Spinal cord (tissue), 10 donors: ENCODE measurements around the gene CEP19. TPM values are rescaled to one million over a fixed set of nuclear protein-coding genes. Genes with fewer than 3 reads are reported as not detected.

Experiments used
- DNase-seq, 6 donors: peaks; one replicate each; pipeline versions ENCODE4 v3.0.0 to v3.0.0-alpha.2; 2013 to 2015; ENCODE audit warnings: low spot score in 6 of 6, low read depth in 4 of 6
- H3K27ac ChIP-seq: one replicate; pipeline ENCODE4 v1.5.1; 2013; ENCODE audit warnings: low read depth, low read length, control low read depth
- H3K27me3 ChIP-seq: one replicate; pipeline ENCODE4 v1.6.1; 2013; ENCODE audit warnings: low read length; ENCODE audit not compliant: control insufficient read depth, insufficient read depth
- H3K36me3 ChIP-seq: one replicate; pipeline ENCODE4 v1.6.1; 2013; ENCODE audit warnings: low read length; ENCODE audit not compliant: control insufficient read depth, insufficient read depth
- H3K4me1 ChIP-seq: one replicate; pipeline ENCODE4 v1.6.1; 2013; ENCODE audit warnings: low read length; ENCODE audit not compliant: control insufficient read depth, insufficient read depth
- H3K4me3 ChIP-seq: one replicate; pipeline ENCODE4 v1.5.1; 2013; ENCODE audit warnings: low read depth, low read length, control low read depth
- H3K9me3 ChIP-seq: one replicate; pipeline ENCODE4 v1.6.1; 2013; ENCODE audit warnings: low read length; ENCODE audit not compliant: control insufficient read depth, insufficient read depth
- WGBS: methylation state at CpG from one replicate; pipeline ENCODE4 v1.1.5; 2013; ENCODE audit warnings: missing lambda C conversion rate; ENCODE audit not compliant: insufficient coverage; 5-methylcytosine and 5-hydroxymethylcytosine counted together
- polyA plus RNA-seq, 2 donors: library from polyadenylated mRNA; unstranded; fragments of 120-200 nt; gene quantifications; one replicate each; pipeline ENCODE4 v1.2.1, GENCODE V29; 2013; ENCODE audit not compliant: insufficient read length in 2 of 2
- total RNA-seq, 2 donors: library from RNA; depleted of rRNA in 1 of 2; stranded (reverse); fragments of 120-200 nt in 1 of 2; fragments of >200 nt in 1 of 2; gene quantifications; one replicate each; pipeline versions ENCODE4 v1.2.3 to v1.2.4, GENCODE V29; 2013 to 2014
- donor health status: healthy.

The CEP19 gene
- total and polyA plus RNA-seq, 4 donors, result 5.8 to 11.7 (median 10.3) TPM

DNA sequence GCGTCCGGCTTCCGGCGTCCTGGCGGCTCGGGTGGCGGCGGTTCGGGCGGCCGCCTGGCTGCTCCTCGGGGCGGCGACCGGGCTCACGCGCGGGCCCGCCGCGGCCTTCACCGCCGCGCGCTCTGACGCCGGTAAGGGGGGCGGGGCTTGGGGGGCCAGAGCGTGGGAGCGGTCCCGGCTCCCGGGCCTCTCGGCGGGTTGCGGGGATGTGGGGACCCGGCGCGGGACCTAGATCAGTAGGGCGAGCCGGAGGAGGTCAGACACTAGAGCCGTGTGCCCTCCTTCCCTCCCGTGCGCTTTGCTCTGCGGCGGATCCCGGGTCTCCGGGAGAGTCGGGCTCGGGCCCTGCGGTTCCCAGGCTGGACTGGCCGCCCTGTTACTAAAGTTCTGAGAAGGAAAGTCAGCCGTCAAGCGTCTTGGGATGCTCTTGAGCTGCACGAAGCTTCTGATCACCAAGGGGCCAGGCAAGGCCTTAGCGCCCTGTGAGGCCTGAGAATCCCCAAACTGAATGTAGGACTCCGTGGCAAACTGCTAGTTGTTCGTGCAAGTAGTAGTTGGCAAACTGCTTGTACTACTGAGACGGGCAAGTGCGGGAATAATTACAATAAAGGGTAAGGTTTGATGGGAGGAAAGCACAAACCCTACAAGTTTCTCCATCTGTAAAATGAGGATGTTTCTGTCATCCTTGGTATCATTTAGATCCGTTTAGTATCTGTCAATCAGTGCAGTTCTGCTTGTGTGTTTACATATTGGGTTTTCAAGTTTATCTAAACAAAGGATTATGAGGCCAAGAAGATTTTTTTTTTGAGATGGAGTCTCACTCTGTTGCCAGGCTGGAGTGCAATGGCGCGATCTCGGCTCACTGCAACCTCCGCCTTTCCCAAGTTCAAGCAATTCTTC is 714 bp upstream of the CEP19 start:
- DNase-seq, result peak; percentile 40 to 87 (median 60)
- H3K27ac ChIP-seq, result peak overlapping the region; percentile 94
- WGBS, result 6% methylated on average over 61 of the region's 64 CpGs

DNA sequence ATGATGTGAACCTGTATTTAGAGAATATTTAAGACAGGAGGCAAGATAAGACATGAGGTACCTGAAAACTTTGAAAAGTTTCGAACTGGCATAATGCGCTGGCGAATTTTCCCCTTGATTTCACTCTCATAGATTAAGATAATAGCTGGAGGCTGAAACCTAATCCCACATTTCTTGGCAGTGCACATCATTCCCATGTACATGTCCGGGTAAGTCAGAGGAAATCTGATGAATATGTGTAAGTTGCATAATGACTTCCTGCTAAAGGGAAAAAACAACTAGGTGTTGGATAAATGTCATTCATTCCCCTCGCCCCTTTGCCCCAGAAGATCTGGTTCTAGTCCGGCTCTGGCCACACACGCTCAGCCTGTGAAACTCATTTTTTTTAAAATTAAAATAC is 3.6 kb downstream of the CEP19 start:
- H3K9me3 ChIP-seq, result no peaks in the 10 kb centered on the region
- no peak overlapping the region for H3K27ac ChIP-seq
- no peaks in the 10 kb centered on the region for H3K27me3 ChIP-seq
- H3K4me1 ChIP-seq, result peaks cover 14% of the 10 kb centered on the region
- DNase-seq, result no peak
- 74% methylated on average over 3 of the region's 7 CpGs for WGBS
- no peak overlapping the region for H3K4me3 ChIP-seq
- H3K36me3 ChIP-seq, result no peaks in the 10 kb centered on the region

More for the DNA sequence above, 714 bp upstream of the CEP19 start:
- H3K36me3 ChIP-seq, result no peaks in the 10 kb centered on the region
- peaks cover 17% of the 10 kb centered on the region for H3K4me1 ChIP-seq
- no peaks in the 10 kb centered on the region for H3K9me3 ChIP-seq
- H3K27me3 ChIP-seq, result no peaks in the 10 kb centered on the region
- peak overlapping the region; percentile 98 for H3K4me3 ChIP-seq

DNA sequence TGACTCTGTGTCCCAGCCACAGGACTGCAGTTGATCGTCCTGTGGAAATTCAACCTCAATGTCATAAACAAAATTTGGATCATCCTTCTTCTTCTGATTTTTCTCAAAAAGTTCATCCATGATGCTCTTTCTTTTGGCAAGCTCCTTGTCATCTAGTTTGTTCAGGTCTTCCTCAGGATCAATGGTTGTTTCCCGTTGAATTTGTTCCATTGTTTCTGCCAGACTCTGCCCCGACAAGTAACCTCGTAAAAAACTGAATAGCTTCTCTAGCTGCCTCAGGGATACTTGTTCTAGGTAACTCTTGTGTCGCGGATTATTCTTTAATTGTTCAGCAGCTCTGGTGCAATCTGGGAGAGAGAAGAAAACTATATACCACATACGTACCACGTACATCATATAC is 4.5 kb downstream of the CEP19 start:
- 70% methylated on average over 2 of the region's 8 CpGs for WGBS
- no peak for DNase-seq
- H3K27me3 ChIP-seq, result no peaks in the 10 kb centered on the region

DNA sequence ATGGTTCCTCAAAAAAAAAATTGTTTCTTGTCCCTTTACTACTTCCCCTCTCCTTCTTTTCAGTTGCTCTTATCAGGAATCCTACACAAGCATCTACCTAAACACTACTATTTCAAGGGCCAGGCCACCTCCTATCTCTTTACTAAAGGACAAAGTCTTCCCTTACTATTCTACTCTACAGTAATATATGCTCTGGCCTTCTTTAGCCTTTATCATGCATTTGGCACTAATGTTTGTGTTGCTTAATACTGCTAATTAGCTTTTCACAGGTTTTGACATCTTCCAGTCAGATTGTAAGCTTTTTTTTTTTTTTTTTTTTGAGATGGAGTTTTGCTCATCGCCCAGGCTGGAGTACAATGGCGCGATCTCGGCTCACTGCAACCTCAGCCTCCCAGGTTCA is 5.3 kb downstream of the CEP19 start:
- peaks cover 9% of the 10 kb centered on the region for H3K4me1 ChIP-seq
- H3K27me3 ChIP-seq, result no peaks in the 10 kb centered on the region
- no peak for DNase-seq
- no peak overlapping the region for H3K27ac ChIP-seq
- H3K4me3 ChIP-seq, result no peak overlapping the region
- WGBS, result no CpG with 5 or more reads among the region's 4 CpGs
- H3K9me3 ChIP-seq, result no peaks in the 10 kb centered on the region
- H3K36me3 ChIP-seq, result no peaks in the 10 kb centered on the region

More for the DNA sequence above, 4.5 kb downstream of the CEP19 start:
- no peaks in the 10 kb centered on the region for H3K36me3 ChIP-seq
- no peak overlapping the region for H3K4me3 ChIP-seq
- H3K9me3 ChIP-seq, result no peaks in the 10 kb centered on the region
- peaks cover 9% of the 10 kb centered on the region for H3K4me1 ChIP-seq
- H3K27ac ChIP-seq, result no peak overlapping the region

DNA sequence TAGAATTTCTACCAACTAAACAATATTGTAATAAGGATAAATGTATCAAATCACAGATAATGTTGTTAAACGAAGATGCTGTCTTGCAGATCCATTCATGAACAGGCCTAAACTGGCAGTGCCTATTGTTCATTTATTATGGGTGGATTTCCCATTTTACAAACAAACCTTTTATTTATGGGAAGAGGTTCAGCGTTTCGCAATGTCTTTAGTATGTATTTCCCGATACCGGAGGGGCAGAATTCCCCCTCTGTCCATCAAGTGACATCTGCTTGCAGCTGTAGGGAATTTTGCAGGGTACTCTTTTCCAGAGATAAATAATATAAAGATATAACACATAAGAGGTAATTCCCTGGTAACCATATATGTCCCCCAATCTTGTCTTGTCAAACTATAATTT is 5.7 kb downstream of the CEP19 start:
- Histone ChIP-seq H3K4me3 (no peak overlapping the region), H3K9me3 (no peaks in the 10 kb centered on the region), H3K36me3 (no peaks in the 10 kb centered on the region), H3K4me1 (peaks cover 7% of the 10 kb centered on the region), H3K27me3 (no peaks in the 10 kb centered on the region), H3K27ac (no peak overlapping the region)
- no peak for DNase-seq
- no CpG with 5 or more reads among the region's 5 CpGs for WGBS

DNA sequence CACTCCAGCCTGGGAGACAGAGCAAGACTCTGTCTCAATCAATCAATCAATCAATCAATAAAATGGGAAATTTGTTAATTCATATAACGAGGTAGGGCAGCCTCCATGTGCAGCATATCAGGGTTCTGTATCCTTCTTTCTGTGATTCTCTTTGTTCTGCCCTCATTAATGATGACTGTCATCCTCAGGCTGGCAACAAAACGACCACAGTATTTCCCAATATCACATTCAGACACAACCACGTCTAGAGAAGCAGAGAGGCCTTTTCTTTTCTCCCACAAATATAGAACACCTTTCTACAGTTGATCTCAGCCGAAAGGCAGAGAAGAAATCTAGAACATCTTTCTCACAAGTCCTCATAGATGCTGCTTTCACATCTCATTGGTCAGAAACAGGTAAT is 11.2 kb downstream of the CEP19 start:
- H3K36me3 ChIP-seq, result no peaks in the 10 kb centered on the region
- no peak overlapping the region for H3K4me3 ChIP-seq
- H3K9me3 ChIP-seq, result no peaks in the 10 kb centered on the region
- H3K27ac ChIP-seq, result no peak overlapping the region
- no peaks in the 10 kb centered on the region for H3K4me1 ChIP-seq
- DNase-seq, result no peak
- H3K27me3 ChIP-seq, result no peaks in the 10 kb centered on the region
- WGBS, result 96% methylated on average over 3 of the region's 4 CpGs

DNA sequence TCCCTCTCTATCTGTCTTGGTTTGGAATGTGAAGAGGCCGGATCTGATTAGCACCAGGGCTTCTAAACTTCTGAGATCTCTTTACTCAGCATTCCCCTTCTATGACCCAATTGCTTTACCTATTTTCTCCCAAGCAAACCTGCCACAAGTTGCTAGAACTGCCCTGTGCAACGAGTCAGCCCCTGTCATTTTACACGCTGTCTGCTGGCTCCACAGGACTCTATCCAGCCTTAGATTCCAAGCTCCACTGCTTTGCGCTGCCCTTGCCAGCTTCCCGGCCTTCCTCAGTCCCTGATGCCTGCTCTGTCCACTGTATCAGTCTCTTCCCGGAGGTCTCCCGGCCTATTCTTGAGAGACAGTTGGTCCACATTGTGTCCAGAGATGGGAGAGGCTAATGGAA is 12.3 kb downstream of the CEP19 start:
- WGBS, result 69% methylated on average over 5 of the region's 7 CpGs
- Histone ChIP-seq H3K27me3 (no peaks in the 10 kb centered on the region), H3K9me3 (no peaks in the 10 kb centered on the region), H3K4me3 (no peak overlapping the region), H3K4me1 (no peaks in the 10 kb centered on the region), H3K36me3 (no peaks in the 10 kb centered on the region), H3K27ac (no peak overlapping the region)
- DNase-seq, result no peak

DNA sequence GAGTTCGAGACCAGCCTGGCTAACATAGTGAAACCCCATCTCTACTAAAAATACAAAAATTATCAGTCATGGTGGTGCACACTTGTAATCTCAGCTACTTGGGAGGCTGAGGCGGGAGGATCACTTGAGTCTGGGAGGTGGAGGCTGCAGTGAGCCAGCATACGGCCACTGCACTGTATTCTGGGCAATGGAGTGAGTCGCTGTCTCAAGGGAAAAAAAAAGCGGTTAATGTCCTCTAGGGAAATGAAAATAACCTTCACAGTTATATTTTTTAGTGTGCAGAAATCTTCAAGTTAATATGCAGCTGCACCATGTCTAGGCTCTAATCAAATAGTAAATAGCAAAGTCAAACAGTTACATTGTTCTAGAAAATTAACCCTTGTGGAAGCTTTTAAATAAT is 14.8 kb downstream of the CEP19 start:
- no peaks in the 10 kb centered on the region for H3K36me3 ChIP-seq
- no CpG with 5 or more reads among the region's 5 CpGs for WGBS
- H3K4me1 ChIP-seq, result no peaks in the 10 kb centered on the region
- no peak for DNase-seq
- H3K9me3 ChIP-seq, result no peaks in the 10 kb centered on the region
- H3K4me3 ChIP-seq, result no peak overlapping the region
- no peaks in the 10 kb centered on the region for H3K27me3 ChIP-seq
- H3K27ac ChIP-seq, result no peak overlapping the region

DNA sequence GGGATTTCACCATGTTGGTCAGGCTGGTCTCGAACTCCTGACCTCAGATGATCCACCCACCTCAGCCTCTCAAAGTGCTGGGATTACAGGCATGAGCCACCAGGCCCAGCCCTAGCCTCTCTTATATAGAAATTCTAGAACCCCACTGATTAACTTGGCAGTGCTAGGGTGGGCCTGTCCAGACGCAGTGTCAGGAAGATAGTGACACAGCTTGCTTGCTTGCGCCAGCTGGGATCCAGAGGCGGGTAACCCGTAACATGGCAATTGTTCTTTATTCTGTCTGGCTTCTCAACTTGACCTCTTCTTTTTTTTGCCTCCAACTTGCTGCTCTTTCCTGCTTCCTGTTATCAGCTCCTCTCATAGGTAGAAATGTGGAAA is 16.2 kb downstream of the CEP19 start:
- no peaks in the 10 kb centered on the region for H3K4me1 ChIP-seq
- no peak for DNase-seq
- H3K27ac ChIP-seq, result no peak overlapping the region
- no peaks in the 10 kb centered on the region for H3K9me3 ChIP-seq
- no peak overlapping the region for H3K4me3 ChIP-seq
- no peaks in the 10 kb centered on the region for H3K36me3 ChIP-seq
- H3K27me3 ChIP-seq, result no peaks in the 10 kb centered on the region
- 60% methylated on average over 1 of the region's 5 CpGs for WGBS
